Body of pancreas (tissue), 4 donors: ENCODE data around the gene URB2. TPM values are rescaled to one million over a fixed set of nuclear protein-coding genes. Genes with fewer than 3 reads are reported as not detected.
"Not testable (repeated sequence)": the region's sequence is repeated elsewhere in the genome, so short reads cannot be mapped to it uniquely, and the experiment has no call there.

Experiments used
- ATAC-seq: fragments of 150-250 bp; one replicate; pipeline ENCODE4 v1.9.1; 2016
- DNase-seq, 4 donors: peaks; one replicate each; pipeline ENCODE4 v3.0.0-alpha.2; 2019
- H3K27ac ChIP-seq, 4 donors: fragments of 200-600 bp; sonication (generic); 1 replicate in 3 of 4; 2 replicates in 1 of 4; pipeline versions ENCODE4 v1.5.1 to v1.6.1; 2016 to 2019; ENCODE audit warnings: mild to moderate bottlenecking in 1 of 4, mixed read lengths in 1 of 4, moderate library complexity in 1 of 4
- H3K27me3 ChIP-seq, 2 donors: fragments of 200-600 bp; sonication (generic); one replicate each; pipeline ENCODE4 v1.6.0; 2016; ENCODE audit warnings: mild to moderate bottlenecking in 1 of 2
- H3K36me3 ChIP-seq, 2 donors: fragments of 200-600 bp; sonication (generic); replicated peaks in 1 of 2; 2 replicates each; pipeline ENCODE4 v1.5.1; 2016; ENCODE audit warnings: low read depth in 2 of 2; ENCODE audit not compliant: insufficient read depth in 1 of 2
- H3K4me1 ChIP-seq: fragments of 200-600 bp; sonication (generic); one replicate; pipeline ENCODE4 v1.6.0; 2016
- H3K4me3 ChIP-seq, 2 donors: fragments of 200-600 bp; sonication (generic); 1 replicate in 1 of 2; 2 replicates in 1 of 2; pipeline ENCODE4 v1.5.1; 2016 to 2019
- H3K9me3 ChIP-seq, 3 donors: fragments of 200-600 bp; sonication (generic); 1 replicate in 2 of 3; 2 replicates in 1 of 3; pipeline ENCODE4 v1.5.1; 2016
- CTCF ChIP-seq, 7 experiments: fragments of 450-650 bp in 4 of 7; fragments of 200-600 bp in 3 of 7; sonication (generic) in 3 of 7; IDR thresholded peaks; one replicate each; pipeline ENCODE4 v1.5.1; 2016 to 2019; ENCODE audit warnings: antibody characterized with exemption in 7 of 7
- POLR2A ChIP-seq, 3 donors: fragments of 450-650 bp; IDR thresholded peaks; one replicate each; pipeline ENCODE4 v1.6.1; 2016; ENCODE audit warnings: antibody characterized with exemption in 3 of 3, mild to moderate bottlenecking in 2 of 3
- WGBS, 2 donors: methylation state at CpG; one replicate each; pipeline ENCODE4 v1.1.5; 2017; 5-methylcytosine and 5-hydroxymethylcytosine counted together
- intact Hi-C: fragments of 100-400 bp; cut with DNase I; formaldehyde crosslinking; loops from one replicate; pipeline ENCODE4 v1.15.1; 2023
- total RNA-seq, 2 donors: library from RNA; depleted of rRNA; stranded (reverse); fragments of >200 nt; gene quantifications; one replicate each; pipeline ENCODE4 v1.1.0, GENCODE V29; 2016

Gene URB2
- total RNA-seq, 2 donors from 2014 or later = 4.2 to 8.2 TPM

GRCh38 chr1:229694053-229694693 is 68.1 kb downstream of the URB2 start:
- no peaks in the 10 kb centered on the region for H3K36me3 ChIP-seq
- ATAC-seq (peak; percentile 68), DNase-seq (peak; percentile 31 to 69 (median 45))
- no peak for TF ChIP-seq CTCF (IDR thresholded peaks at IDR 0.05)
- no peak for TF ChIP-seq POLR2A (IDR thresholded peaks at IDR 0.05)
- no peaks in the 10 kb centered on the region for H3K27me3 ChIP-seq
- H3K4me3 ChIP-seq = no peak overlapping the region
- H3K9me3 ChIP-seq = no peaks in the 10 kb centered on the region
- no peak overlapping the region for H3K27ac ChIP-seq
- intact Hi-C loops = no loop called here
- WGBS, 2 donors = 69 to 70% methylated on average over 8 to 11 of the region's 11 CpGs
- no peaks in the 10 kb centered on the region for H3K4me1 ChIP-seq

GRCh38 chr1:229696385-229696784 is 70.3 kb downstream of the URB2 start:
- Histone ChIP-seq H3K27ac (no peak overlapping the region), H3K9me3 (no peaks in the 10 kb centered on the region), H3K27me3 (no peaks in the 10 kb centered on the region), H3K36me3 (no peaks in the 10 kb centered on the region), H3K4me3 (no peak overlapping the region), H3K4me1 (no peaks in the 10 kb centered on the region)
- ATAC-seq (no peak), DNase-seq (no peak)
- no peak for TF ChIP-seq CTCF (IDR thresholded peaks at IDR 0.05)
- TF ChIP-seq POLR2A (IDR thresholded peaks at IDR 0.05) = no peak
- intact Hi-C loops = no loop called here
- 88 to 96% methylated on average over 5 of the region's 5 CpGs for WGBS, 2 donors

GRCh38 chr1:229699613-229700267 is 73.7 kb downstream of the URB2 start:
- TF ChIP-seq POLR2A (IDR thresholded peaks at IDR 0.05) (no peak), CTCF (IDR thresholded peaks at IDR 0.05) (no peak)
- intact Hi-C loops = no loop called here
- no peaks in the 10 kb centered on the region for H3K27me3 ChIP-seq
- no peak for DNase-seq
- H3K4me3 ChIP-seq = no peak overlapping the region
- no peaks in the 10 kb centered on the region for H3K4me1 ChIP-seq
- ATAC-seq = no peak
- 53% methylated on average over 7 of the region's 7 CpGs for WGBS, 2 donors
- H3K9me3 ChIP-seq = no peaks in the 10 kb centered on the region
- no peaks in the 10 kb centered on the region for H3K36me3 ChIP-seq
- no peak overlapping the region for H3K27ac ChIP-seq

GRCh38 chr1:229704157-229704556 is 78.1 kb downstream of the URB2 start:
- intact Hi-C loops = no loop called here
- TF ChIP-seq POLR2A (IDR thresholded peaks at IDR 0.05) (no peak), CTCF (IDR thresholded peaks at IDR 0.05) (no peak)
- Histone ChIP-seq H3K4me3 (no peak overlapping the region), H3K27me3 (no peaks in the 10 kb centered on the region), H3K9me3 (peaks cover 0 to 3% (median 0%) of the 10 kb centered on the region in 3 donors), H3K27ac (no peak overlapping the region), H3K36me3 (no peaks in the 10 kb centered on the region), H3K4me1 (no peaks in the 10 kb centered on the region)
- no peak for ATAC-seq
- WGBS, 2 donors = 58 to 68% methylated on average over 2 of the region's 2 CpGs
- no peak for DNase-seq

- DNase-seq, ATAC-seq, H3K4me3 ChIP-seq, H3K4me1 ChIP-seq, H3K27me3 ChIP-seq, H3K36me3 ChIP-seq, H3K9me3 ChIP-seq, intact Hi-C loops, H3K27ac ChIP-seq: not testable (repeated sequence)
- WGBS, 2 donors = 76 to 83% methylated on average over 2 of the region's 2 CpGs
Measured at GRCh38 chr1:229705152-229705551, 79.1 kb downstream of the URB2 start.

- H3K4me1 ChIP-seq, H3K27me3 ChIP-seq, H3K27ac ChIP-seq, intact Hi-C loops, ATAC-seq, H3K9me3 ChIP-seq, DNase-seq, H3K4me3 ChIP-seq, H3K36me3 ChIP-seq: not testable (repeated sequence)
- WGBS, 2 donors = 53 to 61% methylated on average over 6 of the region's 6 CpGs
Measured at GRCh38 chr1:229707127-229707526, 81.1 kb downstream of the URB2 start.
